Measurements from ENCODE around the gene ZNF613. TPM values are rescaled to one million over a fixed set of nuclear protein-coding genes. Genes with fewer than 3 reads are reported as not detected.
"Not testable (repeated sequence)": the region's sequence is repeated elsewhere in the genome, so short reads cannot be mapped to it uniquely, and the experiment has no call there.

ZNF613 gene
- total RNA-seq, 1 donor from 2014 or later, result 4.0 TPM

GRCh38 chr19:51938936-51939335, 11.7 kb downstream of the ZNF613 start:
- no peak for DNase-seq (ENCODE audit: extremely low read depth, low read depth, low spot score)

GRCh38 chr19:51944798-51945552, 17.7 kb downstream of the ZNF613 start:
- DNase-seq (ENCODE audit: extremely low read depth, low read depth, low spot score), result no peak

GRCh38 chr19:51946602-51947001, 19.3 kb downstream of the ZNF613 start:
- DNase-seq (ENCODE audit: extremely low read depth, low read depth, low spot score), result no peak

DNA sequence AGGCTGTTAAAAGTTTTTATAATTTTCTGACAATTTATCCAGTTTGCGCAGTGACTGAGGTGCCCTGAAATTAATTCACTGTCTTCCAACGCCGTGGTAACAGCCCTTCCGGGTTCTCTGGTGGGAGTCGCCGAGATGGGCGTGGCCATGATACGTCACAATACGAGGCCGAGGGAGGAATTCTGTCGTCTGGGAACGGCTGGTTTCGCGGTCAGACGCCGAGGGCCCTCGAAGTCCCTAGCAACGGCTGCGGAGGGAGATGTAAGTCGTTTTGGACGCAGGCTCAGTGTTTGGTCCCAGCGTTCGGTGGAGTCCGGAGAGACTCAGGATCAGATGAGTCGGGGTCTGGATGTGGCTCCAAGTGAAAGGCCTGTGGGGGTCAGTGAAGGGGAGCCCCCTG, 21.7 kb downstream of the ZNF613 start:
- DNase-seq (ENCODE audit: extremely low read depth, low read depth, low spot score), result no peak

DNA sequence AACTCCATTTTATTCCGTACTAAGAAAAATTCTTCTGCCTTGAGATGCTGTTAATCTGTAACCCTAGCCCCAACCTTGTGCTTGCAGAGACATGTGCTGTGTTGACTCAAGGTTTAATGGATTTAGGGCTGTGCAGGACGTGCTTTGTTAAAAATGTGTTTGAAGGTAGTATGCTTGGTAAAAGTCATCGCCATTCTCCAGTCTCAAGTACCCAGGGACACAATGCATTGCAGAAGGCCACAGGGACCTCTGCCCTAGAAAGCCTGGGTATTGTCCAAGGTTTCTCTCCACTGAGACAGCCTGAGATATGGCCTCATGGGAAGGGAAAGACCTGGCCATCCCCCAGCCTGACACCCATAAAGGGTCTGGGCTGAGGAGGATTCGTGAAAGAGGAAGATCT, 30.6 kb downstream of the ZNF613 start:
- not testable (repeated sequence) for DNase-seq (ENCODE audit: extremely low read depth, low read depth, low spot score)

GRCh38 chr19:51959791-51960190, 32.5 kb downstream of the ZNF613 start:
- DNase-seq (ENCODE audit: extremely low read depth, low read depth, low spot score), result no peak

DNA sequence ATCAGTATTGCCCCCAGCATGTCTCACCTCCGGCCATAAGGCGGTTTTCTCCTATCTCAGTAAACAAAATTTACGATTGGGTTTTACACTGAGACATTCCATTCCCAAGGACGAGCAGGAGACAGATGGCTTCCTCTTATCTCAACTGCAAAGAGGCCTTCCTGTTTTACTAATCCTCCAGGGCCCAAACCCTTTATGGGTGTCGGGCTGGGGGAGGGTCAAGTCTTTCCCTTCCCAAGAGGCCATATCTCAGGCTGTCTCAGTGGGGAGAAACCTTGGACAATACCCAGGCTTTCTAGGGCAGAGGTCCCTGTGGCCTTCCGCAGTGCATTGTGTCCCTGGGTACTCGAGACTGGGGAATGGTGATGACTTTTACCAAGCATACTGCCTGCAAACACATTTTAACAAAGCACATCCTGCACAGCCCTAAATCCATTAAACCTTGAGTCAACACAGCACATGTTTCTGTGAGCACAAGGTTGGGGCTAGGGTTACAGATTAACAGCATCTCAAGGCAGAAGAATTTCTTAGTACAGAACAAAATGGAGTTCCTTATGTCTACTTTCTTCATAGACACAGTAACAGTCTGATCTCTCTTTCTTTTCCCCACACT, 33.5 kb downstream of the ZNF613 start:
- not testable (repeated sequence) for DNase-seq (ENCODE audit: extremely low read depth, low read depth, low spot score)

DNA sequence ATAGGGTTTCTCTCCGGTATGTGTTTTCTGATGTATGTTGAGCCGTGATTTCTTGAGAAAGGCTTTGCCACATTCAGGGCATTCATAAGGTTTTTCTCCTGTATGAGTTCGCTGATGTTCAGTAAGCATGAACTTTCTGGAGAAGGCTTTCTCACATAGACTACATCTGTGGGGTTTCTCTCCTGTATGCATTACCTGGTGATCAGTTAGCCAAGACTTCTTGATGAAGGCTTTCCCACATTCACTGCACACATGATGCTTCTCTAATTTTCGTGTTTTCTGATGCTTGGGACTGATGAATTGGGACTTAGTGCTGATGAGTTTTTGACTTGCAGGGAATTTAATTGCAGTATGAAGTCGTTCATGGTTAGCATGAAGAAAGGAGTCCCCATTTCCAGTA, 38.3 kb downstream of the ZNF613 start:
- no peak for DNase-seq (ENCODE audit: extremely low read depth, low read depth, low spot score)

DNA sequence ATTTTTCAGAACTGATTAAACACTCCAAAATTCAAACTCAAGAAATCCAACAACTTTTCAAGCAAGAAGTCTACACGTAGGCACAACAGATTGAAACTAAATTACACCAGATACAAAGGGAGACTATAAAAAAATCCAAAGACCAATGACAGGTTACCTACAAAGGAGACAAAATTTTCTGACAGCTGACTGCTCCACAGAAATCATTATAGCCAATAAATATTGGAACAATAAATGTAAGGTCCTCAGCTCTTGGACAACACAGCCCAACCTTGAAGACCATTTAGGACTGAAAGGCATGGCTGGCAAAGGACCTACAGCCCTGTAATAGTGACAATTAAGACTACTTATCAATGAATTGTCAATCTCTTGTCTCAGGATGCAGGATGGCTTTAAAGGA, 43.4 kb downstream of the ZNF613 start:
- DNase-seq (ENCODE audit: extremely low read depth, low read depth, low spot score), result no peak

GRCh38 chr19:51971624-51972023, 44.4 kb downstream of the ZNF613 start:
- no peak for DNase-seq (ENCODE audit: extremely low read depth, low read depth, low spot score)

GRCh38 chr19:51975787-51976186, 48.5 kb downstream of the ZNF613 start:
- not testable (repeated sequence) for DNase-seq (ENCODE audit: extremely low read depth, low read depth, low spot score)

GRCh38 chr19:51976852-51977251, 49.6 kb downstream of the ZNF613 start:
- no peak for DNase-seq (ENCODE audit: extremely low read depth, low read depth, low spot score)

DNA sequence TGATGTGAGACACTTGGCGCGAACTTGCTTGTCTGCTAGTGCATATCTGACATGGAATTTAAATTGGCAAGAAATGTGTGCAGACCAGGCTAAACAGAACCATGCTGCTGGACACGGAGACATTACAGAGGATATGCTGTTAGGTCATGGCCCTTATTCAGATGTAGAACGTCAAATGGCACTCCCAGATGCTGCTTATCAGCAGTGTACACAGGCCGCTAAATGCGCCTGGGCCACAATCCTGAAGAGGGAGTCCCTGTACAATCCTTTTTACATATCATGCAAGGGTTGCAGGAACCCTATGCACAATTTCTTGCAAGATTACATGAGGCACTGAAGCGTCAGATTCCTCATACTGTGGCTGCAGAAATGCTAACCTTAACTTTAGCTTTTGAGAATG, 50.1 kb downstream of the ZNF613 start:
- DNase-seq (ENCODE audit: extremely low read depth, low read depth, low spot score), result no peak

- no peak for DNase-seq (ENCODE audit: extremely low read depth, low read depth, low spot score)
Measured at GRCh38 chr19:51978882-51979281, 51.6 kb downstream of the ZNF613 start.

GRCh38 chr19:51980116-51980736, 53.0 kb downstream of the ZNF613 start:
- DNase-seq (ENCODE audit: extremely low read depth, low read depth, low spot score), result no peak

- DNase-seq (ENCODE audit: extremely low read depth, low read depth, low spot score), result not testable (repeated sequence)
Measured at GRCh38 chr19:51980926-51981325, 53.7 kb downstream of the ZNF613 start.

GRCh38 chr19:51983361-51983760, 56.1 kb downstream of the ZNF613 start:
- no peak for DNase-seq (ENCODE audit: extremely low read depth, low read depth, low spot score)

DNA sequence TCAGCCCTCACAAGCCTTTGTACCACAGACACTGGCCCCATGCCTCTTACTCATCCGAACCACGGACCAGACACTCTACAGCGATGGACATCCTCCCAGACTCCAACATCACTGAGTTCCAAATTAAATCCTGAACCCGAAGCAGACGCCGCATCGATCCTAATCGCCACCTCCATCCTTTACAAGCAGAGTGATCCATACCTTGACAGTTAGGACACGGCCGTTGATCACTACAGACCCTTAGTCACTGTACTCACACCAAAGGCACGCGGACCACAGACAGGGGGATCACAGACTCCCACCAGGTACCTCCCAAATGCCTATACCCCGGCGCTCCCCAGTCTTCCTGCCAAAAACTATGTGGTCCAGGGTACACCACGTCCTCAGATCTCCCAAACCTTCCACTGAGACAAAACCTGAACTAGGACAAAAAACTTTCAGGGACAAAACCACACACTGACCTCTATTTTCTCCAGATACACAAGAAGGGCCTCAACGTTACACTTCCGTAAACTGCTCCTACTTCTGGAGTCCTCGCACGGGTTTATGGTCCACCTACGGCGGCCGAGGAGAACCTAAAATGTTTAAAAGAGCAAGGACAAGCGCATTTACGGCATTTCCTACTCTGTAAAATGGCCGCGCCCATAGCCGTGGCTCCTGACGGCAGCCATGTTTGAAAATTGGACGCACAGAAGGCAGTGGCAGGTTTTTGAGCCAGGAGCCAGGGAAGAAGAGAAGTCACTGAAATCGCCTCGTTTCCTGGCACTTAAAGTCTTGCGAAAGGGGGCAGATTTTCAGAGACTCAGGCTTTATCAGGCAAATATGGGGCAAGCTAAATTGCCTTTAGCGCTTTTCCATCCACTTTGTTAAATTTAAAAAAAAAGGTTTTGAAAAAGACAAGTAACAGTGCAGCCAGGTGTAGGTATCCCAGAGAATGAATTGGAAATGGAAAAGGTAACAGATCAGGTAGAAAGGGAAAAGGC, 59.3 kb downstream of the ZNF613 start, which contains the start of gene ZNF350:
ZNF350 (minus strand) TSS at position 532 of the 983 bp plus-strand sequence. CDS start 12,480 bp downstream, outside the sequence.
- DNase-seq (ENCODE audit: extremely low read depth, low read depth, low spot score), result peak; percentile 80

GRCh38 chr19:51993422-51993821, 66.2 kb downstream of the ZNF613 start:
- no peak for DNase-seq (ENCODE audit: extremely low read depth, low read depth, low spot score)

- no peak for DNase-seq (ENCODE audit: extremely low read depth, low read depth, low spot score)
Measured at GRCh38 chr19:51994048-51994644, 66.9 kb downstream of the ZNF613 start.

Measured in glomerular endothelial cell (primary cell).